Osteoblast (primary cell): ENCODE measurements around the gene CLIC5. TPM values are rescaled to one million over a fixed set of nuclear protein-coding genes. Genes with fewer than 3 reads are reported as not detected.

Experiments
- DNase-seq: peaks from one replicate; pipeline ENCODE4 v3.0.0; 2011; ENCODE audit warnings: low spot score, mixed read lengths; ENCODE audit not compliant: insufficient read length; ENCODE audit errors: missing footprints
- H2AFZ ChIP-seq: 2 replicates; pipeline ENCODE4 v1.6.0; 2011; ENCODE audit warnings: mild to moderate bottlenecking, low read length
- H3K27ac ChIP-seq: 2 replicates; pipeline ENCODE4 v1.5.1; 2011; ENCODE audit warnings: mild to moderate bottlenecking, low read depth, low read length, moderate library complexity
- H3K27me3 ChIP-seq: 2 replicates; pipeline ENCODE4 v1.6.0; 2012; ENCODE audit warnings: mild to moderate bottlenecking, control low read depth, inconsistent platforms, low read length, moderate library complexity; ENCODE audit not compliant: insufficient read depth
- H3K36me3 ChIP-seq: 2 replicates; pipeline ENCODE4 v1.5.1; 2011; ENCODE audit warnings: mild to moderate bottlenecking, low read length, control low read depth, moderate library complexity; ENCODE audit not compliant: insufficient read depth
- H3K4me1 ChIP-seq: 2 replicates; pipeline ENCODE4 v1.5.1; 2011; ENCODE audit warnings: mild to moderate bottlenecking, low read length, control low read depth, moderate library complexity; ENCODE audit not compliant: insufficient read depth
- H3K4me2 ChIP-seq: 2 replicates; pipeline ENCODE4 v1.6.0; 2011; ENCODE audit warnings: mild to moderate bottlenecking, low read length; ENCODE audit not compliant: insufficient read depth
- H3K4me3 ChIP-seq: fragments of 200-600 bp; sonication (generic); 3 replicates; pipeline ENCODE4 v1.5.1; 2012; ENCODE audit warnings: mild to moderate bottlenecking, low read length, inconsistent platforms; ENCODE audit not compliant: insufficient read depth
- H3K79me2 ChIP-seq: 2 replicates; pipeline ENCODE4 v1.6.0; 2012; ENCODE audit warnings: mild to moderate bottlenecking, low read length, control low read depth, inconsistent platforms; ENCODE audit not compliant: insufficient read depth
- H3K9me3 ChIP-seq: 2 replicates; pipeline ENCODE4 v1.5.1; 2011; ENCODE audit warnings: low read depth, low read length, control low read depth
- H4K20me1 ChIP-seq: 2 replicates; pipeline ENCODE4 v1.6.0; 2012; ENCODE audit warnings: mild to moderate bottlenecking, low read length, control low read depth; ENCODE audit not compliant: insufficient read depth
- total RNA-seq: library from RNA; depleted of rRNA; stranded (reverse); fragments of >200 nt; gene quantifications from 2 replicates; pipeline ENCODE4 v1.2.3, GENCODE V29; 2012
- TF ChIP-seq, protein P1 (sequence below): IDR thresholded peaks from 2 replicates; pipeline ENCODE4 v1.5.1; 2011; ENCODE audit warnings: mild to moderate bottlenecking, low read depth, low read length, moderate library complexity; ENCODE audit errors: extremely low read depth

Gene CLIC5
- total RNA-seq, 1 donor = not detected

DNA sequence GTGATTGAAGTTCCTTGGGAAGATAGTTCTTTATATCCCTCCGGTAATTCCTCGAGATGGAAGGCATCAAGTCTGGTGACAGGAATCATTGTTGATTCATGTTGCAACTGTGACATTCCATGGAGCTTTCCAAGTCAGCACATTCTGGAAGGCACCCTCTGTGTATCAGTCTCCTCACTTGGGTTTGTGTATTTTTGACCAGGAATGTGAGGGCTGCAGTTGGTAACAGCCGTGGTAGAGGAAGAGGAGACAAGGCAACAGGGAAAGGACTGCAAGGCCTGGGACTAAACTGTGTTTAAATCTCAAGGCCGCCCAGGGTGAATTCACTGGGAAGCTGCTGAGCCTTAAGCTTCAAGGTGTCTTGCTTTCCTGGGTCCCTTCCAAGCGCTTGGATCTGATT, 99.0 kb downstream of the CLIC5 start:
- no peak overlapping the region for H3K4me2 ChIP-seq
- no peak overlapping the region for H2AFZ ChIP-seq
- H3K36me3 ChIP-seq = no peaks in the 10 kb centered on the region
- H3K4me1 ChIP-seq = no peaks in the 10 kb centered on the region
- no peaks in the 10 kb centered on the region for H3K79me2 ChIP-seq
- no peak overlapping the region for H3K4me3 ChIP-seq
- no peaks in the 10 kb centered on the region for H4K20me1 ChIP-seq
- no peak overlapping the region for H3K27ac ChIP-seq
- no peaks in the 10 kb centered on the region for H3K27me3 ChIP-seq
- TF ChIP-seq, protein P1, sequence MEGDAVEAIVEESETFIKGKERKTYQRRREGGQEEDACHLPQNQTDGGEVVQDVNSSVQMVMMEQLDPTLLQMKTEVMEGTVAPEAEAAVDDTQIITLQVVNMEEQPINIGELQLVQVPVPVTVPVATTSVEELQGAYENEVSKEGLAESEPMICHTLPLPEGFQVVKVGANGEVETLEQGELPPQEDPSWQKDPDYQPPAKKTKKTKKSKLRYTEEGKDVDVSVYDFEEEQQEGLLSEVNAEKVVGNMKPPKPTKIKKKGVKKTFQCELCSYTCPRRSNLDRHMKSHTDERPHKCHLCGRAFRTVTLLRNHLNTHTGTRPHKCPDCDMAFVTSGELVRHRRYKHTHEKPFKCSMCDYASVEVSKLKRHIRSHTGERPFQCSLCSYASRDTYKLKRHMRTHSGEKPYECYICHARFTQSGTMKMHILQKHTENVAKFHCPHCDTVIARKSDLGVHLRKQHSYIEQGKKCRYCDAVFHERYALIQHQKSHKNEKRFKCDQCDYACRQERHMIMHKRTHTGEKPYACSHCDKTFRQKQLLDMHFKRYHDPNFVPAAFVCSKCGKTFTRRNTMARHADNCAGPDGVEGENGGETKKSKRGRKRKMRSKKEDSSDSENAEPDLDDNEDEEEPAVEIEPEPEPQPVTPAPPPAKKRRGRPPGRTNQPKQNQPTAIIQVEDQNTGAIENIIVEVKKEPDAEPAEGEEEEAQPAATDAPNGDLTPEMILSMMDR = no peak
- no peak for DNase-seq
- no peaks in the 10 kb centered on the region for H3K9me3 ChIP-seq

DNA sequence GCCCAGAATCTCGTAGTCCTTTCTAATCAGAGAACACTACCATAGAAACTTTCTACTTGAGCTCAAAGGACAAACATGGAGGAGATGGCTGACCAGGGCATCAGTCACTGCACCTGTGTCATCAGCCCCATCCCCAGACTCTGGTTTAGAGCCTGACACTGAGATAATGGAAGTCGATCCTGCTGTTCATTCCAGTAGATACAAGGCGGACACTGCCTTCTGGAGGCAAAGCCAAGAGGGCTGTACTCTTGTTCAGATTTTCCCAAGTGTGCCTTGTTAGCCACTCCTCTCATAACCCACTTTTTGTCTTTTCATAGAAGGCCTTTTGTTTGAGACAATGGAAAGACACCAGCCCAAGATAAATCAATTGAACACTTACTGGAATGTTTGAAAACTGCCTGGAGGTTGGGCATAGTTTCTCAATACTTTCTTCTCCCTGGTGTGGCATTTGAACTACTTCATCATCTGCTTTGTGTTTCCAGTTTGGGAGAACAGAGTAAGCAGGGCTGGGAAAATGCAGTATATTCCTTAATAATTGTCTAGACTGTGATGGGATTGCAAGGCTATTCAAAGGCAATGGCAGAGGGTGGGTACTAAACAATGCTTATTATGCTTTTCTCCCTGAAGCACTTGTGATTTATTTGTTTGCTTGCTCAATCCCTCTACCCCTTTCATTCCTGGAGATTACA, 99.7 kb downstream of the CLIC5 start:
- H3K4me2 ChIP-seq = no peak overlapping the region
- H3K27me3 ChIP-seq = no peaks in the 10 kb centered on the region
- H2AFZ ChIP-seq = no peak overlapping the region
- H3K79me2 ChIP-seq = no peaks in the 10 kb centered on the region
- no peak for DNase-seq
- TF ChIP-seq, protein P1 = no peak
- H4K20me1 ChIP-seq = no peaks in the 10 kb centered on the region
- no peaks in the 10 kb centered on the region for H3K9me3 ChIP-seq
- H3K4me1 ChIP-seq = no peaks in the 10 kb centered on the region
- H3K4me3 ChIP-seq = no peak overlapping the region
- H3K36me3 ChIP-seq = no peaks in the 10 kb centered on the region
- H3K27ac ChIP-seq = no peak overlapping the region

DNA sequence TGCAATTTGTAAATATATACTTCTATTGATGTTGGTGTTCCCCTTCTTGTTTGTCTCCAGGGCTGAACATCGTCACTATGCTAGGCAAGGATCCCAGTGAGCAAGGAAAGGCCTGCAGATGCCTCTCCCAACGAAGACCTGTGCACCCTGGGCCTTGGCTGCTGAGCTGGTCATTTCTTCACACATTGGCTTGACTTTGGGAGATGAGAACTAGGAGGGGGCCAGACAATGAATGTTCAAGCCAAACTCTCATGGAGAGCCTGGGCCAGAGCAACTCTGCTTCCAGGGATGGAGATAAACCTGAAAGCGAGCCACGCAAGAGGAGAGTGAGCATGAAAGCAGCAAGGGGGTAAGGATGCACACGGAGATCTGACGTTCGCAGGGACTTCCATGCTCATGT, 104.0 kb downstream of the CLIC5 start:
- Histone ChIP-seq H3K27ac (no peak overlapping the region), H3K4me2 (no peak overlapping the region), H3K27me3 (no peaks in the 10 kb centered on the region), H3K4me3 (no peak overlapping the region), H2AFZ (no peak overlapping the region), H4K20me1 (no peaks in the 10 kb centered on the region), H3K36me3 (no peaks in the 10 kb centered on the region), H3K79me2 (no peaks in the 10 kb centered on the region), H3K9me3 (no peaks in the 10 kb centered on the region), H3K4me1 (no peaks in the 10 kb centered on the region)
- TF ChIP-seq, protein P1 = no peak
- no peak for DNase-seq

DNA sequence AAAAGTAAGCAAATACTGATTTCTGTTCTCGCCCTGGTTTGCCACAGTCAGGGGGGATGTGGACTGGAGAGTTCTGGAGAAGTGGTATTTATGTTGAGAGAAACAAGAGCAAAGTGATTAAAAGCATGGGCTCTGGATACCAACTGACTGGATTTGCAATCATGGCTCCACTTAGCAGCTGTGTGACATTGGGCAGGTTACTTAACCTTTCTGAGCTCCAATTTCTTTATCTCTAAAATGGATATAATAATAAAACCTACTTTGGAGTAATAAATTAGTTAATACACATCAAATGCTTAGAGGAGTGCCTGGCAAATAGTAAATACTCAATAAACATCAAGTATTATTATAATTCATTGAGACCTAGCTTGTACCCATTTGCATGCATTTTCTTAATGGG, 111.7 kb downstream of the CLIC5 start:
- no peak overlapping the region for H3K4me2 ChIP-seq
- H3K36me3 ChIP-seq = no peaks in the 10 kb centered on the region
- H3K27me3 ChIP-seq = no peaks in the 10 kb centered on the region
- no peak overlapping the region for H3K27ac ChIP-seq
- TF ChIP-seq, protein P1 = no peak
- no peak overlapping the region for H2AFZ ChIP-seq
- H4K20me1 ChIP-seq = no peaks in the 10 kb centered on the region
- no peak overlapping the region for H3K4me3 ChIP-seq
- no peaks in the 10 kb centered on the region for H3K79me2 ChIP-seq
- DNase-seq = no peak
- H3K4me1 ChIP-seq = peaks cover 8% of the 10 kb centered on the region
- H3K9me3 ChIP-seq = no peaks in the 10 kb centered on the region
